ENCODE measurements around the gene NEGR1.

The NEGR1 gene

DNA sequence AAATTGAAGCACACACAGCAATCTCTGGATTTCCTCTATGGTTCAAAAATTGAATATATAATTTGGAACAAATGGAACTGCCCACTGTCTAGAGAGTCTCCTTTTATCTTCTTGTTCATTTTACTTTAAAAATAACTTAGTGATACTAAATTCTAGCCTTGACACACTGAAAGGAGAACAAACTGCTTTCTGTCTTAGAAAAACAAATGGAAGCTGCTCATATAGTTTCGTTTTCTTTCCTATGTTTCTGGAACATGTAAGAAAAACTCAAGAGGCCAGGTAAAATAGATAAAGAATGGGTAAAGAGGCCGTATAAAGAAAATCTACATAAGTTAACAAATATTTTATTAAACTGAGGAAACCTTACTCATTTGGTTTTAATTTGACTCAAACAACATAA, 332.7 kb downstream of the NEGR1 start:
- in situ Hi-C loops (cut with MboI; ENCODE audit: low pct_unique_long_range_greater_than_20kb, low sequenced_read_pairs, unreplicated experiment) = no loop called here
- no peak for DNase-seq (ENCODE audit: low spot score)
- TF ChIP-seq, protein P1, sequence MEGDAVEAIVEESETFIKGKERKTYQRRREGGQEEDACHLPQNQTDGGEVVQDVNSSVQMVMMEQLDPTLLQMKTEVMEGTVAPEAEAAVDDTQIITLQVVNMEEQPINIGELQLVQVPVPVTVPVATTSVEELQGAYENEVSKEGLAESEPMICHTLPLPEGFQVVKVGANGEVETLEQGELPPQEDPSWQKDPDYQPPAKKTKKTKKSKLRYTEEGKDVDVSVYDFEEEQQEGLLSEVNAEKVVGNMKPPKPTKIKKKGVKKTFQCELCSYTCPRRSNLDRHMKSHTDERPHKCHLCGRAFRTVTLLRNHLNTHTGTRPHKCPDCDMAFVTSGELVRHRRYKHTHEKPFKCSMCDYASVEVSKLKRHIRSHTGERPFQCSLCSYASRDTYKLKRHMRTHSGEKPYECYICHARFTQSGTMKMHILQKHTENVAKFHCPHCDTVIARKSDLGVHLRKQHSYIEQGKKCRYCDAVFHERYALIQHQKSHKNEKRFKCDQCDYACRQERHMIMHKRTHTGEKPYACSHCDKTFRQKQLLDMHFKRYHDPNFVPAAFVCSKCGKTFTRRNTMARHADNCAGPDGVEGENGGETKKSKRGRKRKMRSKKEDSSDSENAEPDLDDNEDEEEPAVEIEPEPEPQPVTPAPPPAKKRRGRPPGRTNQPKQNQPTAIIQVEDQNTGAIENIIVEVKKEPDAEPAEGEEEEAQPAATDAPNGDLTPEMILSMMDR (IDR thresholded peaks at IDR 0.05; ENCODE audit: extremely low read depth, insufficient read depth, missing control alignments) = no peak

DNA sequence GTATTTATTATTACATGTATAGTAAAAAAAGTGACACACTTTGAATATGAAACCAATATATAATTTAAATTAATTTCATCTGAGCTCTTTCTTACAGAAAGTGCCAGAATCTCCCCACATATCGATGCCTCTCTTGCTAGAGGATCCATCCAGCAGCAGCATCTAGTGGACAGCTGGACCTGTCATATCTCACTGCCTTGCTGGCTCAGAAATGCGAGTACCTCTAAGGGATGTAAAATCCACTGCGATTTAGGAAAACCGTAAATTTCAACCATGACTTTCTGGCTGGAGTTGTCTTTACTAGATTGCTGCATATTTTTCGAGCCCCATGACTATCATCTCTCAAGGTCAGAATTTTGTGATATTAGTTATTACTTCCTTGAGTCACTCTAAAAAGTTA, 333.8 kb downstream of the NEGR1 start:
- DNase-seq (ENCODE audit: low spot score) = no peak
- in situ Hi-C loops (cut with MboI; ENCODE audit: low pct_unique_long_range_greater_than_20kb, low sequenced_read_pairs, unreplicated experiment) = no loop called here
- TF ChIP-seq, protein P1 (IDR thresholded peaks at IDR 0.05; ENCODE audit: extremely low read depth, insufficient read depth, missing control alignments) = no peak

DNA sequence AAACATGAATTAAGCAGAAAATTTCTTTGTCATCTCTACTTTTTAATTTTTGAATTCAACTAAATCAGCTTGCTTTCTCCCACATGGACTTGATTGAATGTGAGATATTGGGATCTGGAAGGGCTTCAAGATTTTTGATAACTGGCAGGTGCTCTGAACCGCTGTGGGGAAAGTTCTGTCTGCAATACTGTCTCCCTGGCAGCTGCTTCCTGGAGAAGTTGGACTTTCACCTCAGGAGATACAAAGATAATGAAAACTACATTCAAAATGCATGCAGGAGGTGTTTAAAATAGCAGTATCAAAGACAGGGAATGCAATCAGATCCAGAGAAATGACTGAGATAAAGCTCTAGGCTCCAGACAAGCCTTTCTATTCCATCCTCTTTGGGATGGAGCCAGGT, 338.3 kb downstream of the NEGR1 start:
- TF ChIP-seq, protein P1 (IDR thresholded peaks at IDR 0.05; ENCODE audit: extremely low read depth, insufficient read depth, missing control alignments) = no peak
- no peak for DNase-seq (ENCODE audit: low spot score)
- in situ Hi-C loops (cut with MboI; ENCODE audit: low pct_unique_long_range_greater_than_20kb, low sequenced_read_pairs, unreplicated experiment) = no loop called here

DNA sequence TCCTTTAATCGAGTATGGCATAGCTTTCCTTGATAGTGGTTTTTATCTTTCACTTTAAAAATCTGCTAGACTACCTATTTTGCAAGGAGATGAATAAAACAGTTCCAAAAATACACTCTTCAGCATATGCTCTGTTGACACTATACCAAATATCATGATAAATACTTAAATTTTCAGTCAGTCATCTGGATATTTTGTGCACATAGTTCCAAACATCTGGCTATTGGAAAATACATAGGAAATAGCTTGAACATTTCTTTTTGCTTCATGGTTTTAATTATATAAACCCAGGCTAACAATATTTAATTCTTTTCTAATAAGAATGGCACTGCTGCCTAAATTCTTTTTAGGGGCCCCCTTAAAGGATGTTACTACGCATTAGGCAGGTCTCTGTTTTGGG, 342.1 kb downstream of the NEGR1 start:
- DNase-seq (ENCODE audit: low spot score) = no peak
- TF ChIP-seq, protein P1 (IDR thresholded peaks at IDR 0.05; ENCODE audit: extremely low read depth, insufficient read depth, missing control alignments) = no peak
- in situ Hi-C loops (cut with MboI; ENCODE audit: low pct_unique_long_range_greater_than_20kb, low sequenced_read_pairs, unreplicated experiment) = no loop called here

DNA sequence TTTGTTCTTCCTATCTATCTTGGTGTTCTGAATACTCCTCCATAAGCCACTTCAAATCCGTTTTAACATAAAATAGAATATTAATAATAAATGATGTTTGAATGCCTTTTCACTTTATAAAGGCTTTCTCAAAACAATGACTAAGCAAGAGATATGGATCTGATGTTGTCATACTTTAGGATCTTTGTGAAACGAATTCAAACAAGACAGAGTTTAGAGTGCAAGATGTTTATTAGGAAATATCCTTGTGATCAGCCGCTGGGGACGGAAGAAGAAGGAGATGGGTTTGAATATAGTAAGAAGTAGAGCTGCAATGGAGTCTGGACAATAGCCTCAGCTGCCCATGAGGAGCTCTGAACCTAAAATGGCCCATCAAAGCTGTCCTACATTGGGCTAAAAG, 351.8 kb downstream of the NEGR1 start:
- TF ChIP-seq, protein P1 (IDR thresholded peaks at IDR 0.05; ENCODE audit: extremely low read depth, insufficient read depth, missing control alignments) = no peak
- DNase-seq (ENCODE audit: low spot score) = no peak
- in situ Hi-C loops (cut with MboI; ENCODE audit: low pct_unique_long_range_greater_than_20kb, low sequenced_read_pairs, unreplicated experiment) = no loop called here

DNA sequence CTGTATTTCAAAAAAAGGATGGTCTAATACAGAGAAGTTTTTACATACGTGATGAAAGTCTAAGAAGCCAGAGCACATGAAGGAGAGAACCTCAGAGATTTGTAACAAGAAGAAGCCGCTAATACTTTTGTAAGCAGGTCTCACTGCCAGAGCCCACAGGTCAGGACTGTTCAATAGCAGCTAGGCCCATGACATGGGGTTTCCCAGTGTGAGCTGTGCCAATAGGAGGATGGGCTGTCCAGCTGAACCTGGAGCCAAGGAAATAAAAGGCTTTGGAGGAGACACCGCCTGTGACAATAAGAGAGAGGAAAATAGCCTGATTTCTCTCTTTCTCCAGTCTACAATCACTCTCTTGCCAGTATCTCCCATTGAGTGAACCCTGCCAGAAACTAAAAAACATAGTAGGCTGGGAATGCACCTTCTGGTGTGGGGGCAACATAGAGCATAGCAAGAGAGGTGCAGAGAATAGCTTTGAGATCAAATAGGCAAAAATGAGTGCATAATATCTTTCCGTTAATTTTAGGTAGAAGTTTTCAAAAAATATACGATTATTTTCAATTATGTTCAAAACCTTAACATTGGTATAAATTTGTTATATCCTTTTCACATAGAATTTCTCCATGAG, 360.3 kb downstream of the NEGR1 start:
- in situ Hi-C loops (cut with MboI; ENCODE audit: low pct_unique_long_range_greater_than_20kb, low sequenced_read_pairs, unreplicated experiment) = no loop called here
- no peak for DNase-seq (ENCODE audit: low spot score)
- TF ChIP-seq, protein P1 (IDR thresholded peaks at IDR 0.05; ENCODE audit: extremely low read depth, insufficient read depth, missing control alignments) = no peak

Measured in GM13977 (cell line).